NCI-H526 treated with DMSO at 0.1 percent for 48 hours (cell line): Measurements from ENCODE around the gene CISD1.

Experiments used
- DNase-seq: peaks from one replicate; lab custom pipeline; 2025; lab: John Stamatoyannopoulos, UW

Gene CISD1

DNA sequence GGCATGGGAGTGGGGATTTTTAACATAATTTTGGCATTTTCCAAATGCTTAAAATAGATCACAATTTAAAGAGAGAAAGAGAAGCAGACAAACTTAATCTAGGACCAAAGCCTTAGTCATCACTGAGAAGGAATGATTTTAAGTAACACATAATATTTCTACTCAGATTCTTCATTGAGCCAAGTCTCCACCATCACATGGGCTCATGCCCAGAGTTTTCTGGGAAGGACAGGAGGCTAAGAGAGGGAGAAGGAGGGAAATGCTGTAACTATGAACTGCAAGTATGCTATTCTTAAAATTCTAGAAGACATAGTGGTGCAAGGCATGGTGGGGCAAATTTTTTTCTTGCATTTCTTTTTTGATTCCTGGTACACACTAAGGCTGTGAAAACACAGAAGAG lies 42.1 kb downstream of the CISD1 start:
- DNase-seq: no peak

DNA sequence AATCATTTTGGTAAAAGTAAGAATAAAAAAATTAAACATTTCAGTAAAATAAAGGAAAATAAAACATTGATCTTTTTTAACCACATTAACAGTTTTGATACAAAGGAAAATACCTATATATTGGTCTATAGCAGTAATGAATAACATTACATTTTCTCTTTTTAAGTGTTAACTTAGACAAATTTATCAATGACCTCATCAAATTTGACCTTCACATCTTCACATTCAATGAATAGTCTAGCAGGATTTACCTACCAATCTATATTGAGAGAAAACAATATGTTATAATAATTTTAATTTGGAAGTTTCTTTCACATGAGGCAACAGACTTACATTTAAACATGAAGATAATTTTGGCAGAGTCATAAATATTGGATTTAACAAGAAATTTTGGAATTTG lies 47.9 kb downstream of the CISD1 start:
- DNase-seq: no peak

DNA sequence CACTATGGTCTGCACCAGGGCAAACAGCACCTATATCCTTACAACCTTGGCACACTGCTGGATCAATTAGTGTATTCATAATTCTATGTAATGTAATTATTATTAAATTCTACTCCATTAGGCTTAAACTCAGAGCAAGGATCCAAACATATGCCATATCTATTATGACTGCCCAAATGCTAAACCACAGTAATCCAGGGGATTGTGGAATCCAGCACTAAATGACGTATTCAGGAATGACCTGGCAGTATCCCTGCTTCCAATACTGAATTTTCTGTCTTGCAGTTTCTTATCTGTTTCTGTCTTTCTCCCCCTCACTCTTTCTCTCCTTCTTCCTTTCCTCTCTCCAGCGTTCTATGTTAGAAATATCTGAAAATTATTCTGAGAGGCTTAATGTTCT lies 49.4 kb downstream of the CISD1 start:
- no peak for DNase-seq

DNA sequence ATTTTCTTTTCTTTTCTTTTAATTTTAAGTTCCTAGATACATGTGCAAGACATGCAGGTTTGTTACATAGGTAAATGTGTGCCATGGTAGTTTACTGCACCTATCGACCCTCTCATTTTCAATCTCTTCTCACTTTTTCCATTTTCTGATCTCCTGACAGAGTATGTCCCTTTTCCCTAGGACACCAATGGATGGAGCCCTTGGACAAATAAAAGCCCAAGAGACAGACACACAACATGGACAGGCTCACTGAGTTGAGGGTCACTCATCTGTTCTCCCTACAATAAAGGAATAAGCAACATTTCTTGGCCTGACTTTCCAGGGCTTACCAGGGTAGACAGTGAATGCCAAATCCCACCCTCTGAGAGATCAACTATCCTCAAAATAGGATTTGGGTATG lies 50.6 kb downstream of the CISD1 start:
- DNase-seq: no peak

DNA sequence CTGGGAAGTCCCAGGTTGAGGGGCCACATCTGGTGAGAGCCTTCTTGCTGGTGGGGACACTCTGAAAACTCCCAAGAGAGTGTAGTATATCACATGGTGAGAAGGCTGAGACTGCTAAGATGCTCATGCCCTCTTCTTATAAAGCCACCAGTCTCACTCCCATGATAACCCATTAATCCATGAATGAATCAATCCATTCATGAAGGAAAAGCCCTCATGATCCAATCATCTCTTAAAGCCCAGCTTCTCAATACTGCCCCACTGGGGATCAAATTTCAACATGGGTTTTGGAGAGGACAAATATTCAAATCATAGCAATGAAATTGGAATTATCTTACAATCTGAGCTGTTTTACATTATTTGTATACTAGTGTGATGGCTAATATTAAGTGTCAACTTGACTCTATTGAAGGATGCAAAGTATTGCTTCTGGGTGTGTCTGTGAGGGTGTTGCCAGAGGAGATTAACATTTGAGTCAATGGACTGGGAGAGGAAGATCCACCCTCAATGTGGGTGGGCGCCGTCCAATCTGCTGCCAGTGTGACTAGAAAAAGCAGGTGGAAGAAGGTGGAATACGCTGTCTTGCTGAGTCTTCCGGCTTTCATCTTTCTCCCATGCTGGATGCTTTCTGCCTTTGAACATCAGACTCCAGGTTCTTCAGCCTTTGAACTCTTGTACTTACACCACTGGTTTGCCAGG lies 51.5 kb downstream of the CISD1 start:
- no peak for DNase-seq

DNA sequence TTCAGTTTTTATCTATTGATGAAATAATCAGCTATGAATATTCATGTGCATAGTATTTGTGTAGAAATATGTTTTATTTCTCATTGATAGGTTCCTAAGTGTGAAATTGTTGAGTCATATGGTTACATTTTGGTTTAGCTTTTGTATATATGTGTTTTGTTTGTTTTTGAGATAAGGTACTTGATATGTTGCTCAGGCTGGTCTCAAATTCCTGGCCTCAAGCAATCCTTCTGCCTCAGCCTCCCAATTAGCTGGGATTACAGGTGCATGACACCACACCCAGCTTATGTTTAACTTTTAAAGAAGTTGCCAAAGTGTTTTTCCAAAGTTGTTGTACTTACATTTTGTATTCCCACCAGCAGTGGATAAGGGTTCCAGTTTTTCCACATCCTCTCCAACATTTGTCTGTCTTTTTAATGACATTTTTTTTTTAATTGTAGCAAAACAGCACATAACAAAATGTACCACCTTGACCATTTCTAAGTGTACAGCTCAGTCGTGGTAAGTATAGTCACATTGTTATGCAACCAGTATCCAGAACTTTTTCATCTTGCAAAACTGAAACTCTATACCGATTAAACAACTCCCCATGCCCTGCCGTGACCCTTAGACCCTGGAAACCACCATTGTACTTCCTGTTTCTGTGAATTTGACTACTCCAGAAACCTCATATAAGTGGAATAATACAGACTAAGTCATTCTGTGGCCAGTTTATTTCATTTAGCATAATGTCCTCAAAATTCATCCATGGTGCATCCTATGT lies 53.3 kb downstream of the CISD1 start:
- DNase-seq: no peak

DNA sequence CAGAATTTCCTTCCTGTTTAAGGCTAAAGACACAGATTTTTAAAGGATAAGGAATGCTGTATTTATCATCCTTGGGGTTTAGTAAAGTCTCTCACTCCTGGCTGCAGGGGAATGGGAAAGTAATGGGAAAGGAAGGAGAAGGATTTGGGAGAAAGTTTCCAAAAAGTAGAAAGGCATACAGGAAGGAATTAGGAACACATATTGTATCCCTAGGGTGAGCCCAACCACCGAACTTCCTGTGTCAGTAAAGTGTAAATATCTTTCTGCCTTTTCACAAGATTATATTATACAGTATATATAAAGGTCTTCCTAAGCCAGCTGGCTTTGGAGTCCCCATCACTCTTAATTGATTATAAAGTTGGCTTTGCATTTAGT lies 53.9 kb downstream of the CISD1 start:
- no peak for DNase-seq

DNA sequence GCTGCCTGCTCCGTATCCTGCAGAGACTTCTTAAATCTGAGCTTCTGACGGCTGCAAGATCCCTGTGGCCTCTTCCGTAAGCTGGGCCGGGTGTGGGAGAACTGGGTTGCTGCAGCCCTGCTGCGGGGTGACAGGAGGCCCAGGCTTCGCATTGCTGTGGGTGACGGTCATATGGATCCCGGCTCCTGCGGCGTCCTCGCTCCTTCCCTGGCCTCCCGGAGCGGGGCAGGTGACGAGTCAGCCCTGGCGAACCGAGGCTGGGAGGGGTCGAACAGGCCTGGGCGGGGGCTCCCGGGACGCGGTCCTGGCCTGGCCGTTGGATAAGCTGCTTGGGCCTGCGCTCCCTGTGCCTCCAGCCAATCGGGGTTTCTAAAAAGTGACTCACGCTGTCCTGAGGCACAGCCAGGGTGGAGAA lies 58.0 kb downstream of the CISD1 start:
- DNase-seq: no peak

DNA sequence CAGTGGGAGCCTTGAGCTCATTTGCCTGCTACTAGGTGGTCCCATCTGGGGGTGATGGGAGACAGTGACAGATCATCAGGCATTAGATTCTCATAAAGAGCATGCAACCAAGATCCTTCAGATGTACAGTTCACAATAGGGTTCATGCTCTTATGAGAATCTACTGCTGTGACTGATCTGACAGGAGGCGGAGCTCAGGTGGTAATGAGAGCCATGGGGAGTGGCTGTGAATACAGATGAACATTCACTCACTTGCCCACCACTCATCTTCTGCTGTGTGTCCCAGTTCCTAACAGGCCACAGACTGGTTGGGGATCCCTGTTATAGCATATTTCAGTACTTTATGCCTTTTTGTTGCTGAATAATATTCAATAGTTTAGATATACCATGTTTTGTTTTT lies 59.3 kb downstream of the CISD1 start:
- DNase-seq: no peak

DNA sequence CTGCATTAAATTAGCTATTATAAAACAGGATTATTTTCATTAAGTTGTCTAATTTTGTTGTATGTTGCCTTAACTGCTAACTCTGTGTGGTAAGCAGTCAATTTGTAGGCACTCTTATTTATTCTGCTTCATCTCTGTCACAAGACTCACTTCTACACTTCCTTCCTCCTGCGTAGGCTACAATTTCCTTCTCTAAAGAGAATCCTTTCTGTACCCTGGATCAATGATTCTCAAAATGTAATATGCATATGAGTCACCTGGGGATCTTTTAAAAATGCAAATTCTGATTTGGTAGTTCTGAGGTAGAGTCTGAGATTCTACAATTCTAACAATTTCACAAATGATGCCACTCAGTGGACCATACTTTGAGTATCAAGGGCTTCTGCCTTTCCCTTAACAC lies 61.5 kb downstream of the CISD1 start:
- DNase-seq: no peak

DNA sequence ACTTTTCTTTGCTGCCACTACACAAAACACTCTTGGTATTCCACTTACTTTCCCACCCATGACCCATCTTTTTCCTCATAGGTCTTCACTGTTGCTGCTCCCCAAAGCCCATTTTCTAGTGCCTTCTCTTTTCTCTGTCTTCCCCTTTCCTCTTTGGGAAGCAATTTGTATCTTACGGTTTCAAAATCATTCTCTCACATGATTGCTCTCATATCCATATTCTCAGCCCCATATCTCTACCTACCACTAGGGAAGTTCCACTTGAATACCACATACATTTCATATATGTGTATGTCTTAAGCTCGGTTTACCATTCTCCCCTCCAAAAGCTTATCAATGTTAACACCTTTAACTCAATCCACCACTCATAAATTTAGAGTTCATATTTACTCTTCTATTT lies 62.7 kb downstream of the CISD1 start:
- no peak for DNase-seq

DNA sequence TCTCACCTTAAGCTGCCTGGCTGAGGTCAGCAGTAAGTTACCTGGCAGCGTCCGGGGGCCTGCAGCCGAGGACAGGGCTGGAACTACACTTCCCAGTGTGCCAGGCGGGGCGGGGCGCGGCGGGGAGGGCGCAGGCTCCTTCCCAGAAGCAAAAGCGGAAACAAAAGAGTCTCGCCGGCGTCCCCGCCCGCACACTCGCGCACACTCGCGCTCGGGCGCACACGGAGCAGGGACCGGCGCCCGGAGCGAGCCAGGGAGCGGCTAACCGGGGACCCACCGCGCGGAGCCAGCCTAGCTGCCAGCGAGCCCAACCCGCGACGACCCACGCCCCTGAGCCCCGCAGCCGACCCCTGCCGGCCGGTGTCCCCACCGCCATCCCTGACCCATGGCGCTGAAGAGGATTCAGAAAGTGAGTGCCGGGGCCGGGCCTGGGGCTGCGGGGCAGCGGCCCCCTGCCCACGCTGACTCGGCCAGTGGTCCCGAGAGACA lies 65.9 kb downstream of the CISD1 start, which contains the start of gene UBE2D1:
UBE2D1 (plus strand) TSS at position 190 of the 489 bp plus-strand sequence; CDS start at position 386, 196 bp downstream.
- DNase-seq: peak; percentile 15

DNA sequence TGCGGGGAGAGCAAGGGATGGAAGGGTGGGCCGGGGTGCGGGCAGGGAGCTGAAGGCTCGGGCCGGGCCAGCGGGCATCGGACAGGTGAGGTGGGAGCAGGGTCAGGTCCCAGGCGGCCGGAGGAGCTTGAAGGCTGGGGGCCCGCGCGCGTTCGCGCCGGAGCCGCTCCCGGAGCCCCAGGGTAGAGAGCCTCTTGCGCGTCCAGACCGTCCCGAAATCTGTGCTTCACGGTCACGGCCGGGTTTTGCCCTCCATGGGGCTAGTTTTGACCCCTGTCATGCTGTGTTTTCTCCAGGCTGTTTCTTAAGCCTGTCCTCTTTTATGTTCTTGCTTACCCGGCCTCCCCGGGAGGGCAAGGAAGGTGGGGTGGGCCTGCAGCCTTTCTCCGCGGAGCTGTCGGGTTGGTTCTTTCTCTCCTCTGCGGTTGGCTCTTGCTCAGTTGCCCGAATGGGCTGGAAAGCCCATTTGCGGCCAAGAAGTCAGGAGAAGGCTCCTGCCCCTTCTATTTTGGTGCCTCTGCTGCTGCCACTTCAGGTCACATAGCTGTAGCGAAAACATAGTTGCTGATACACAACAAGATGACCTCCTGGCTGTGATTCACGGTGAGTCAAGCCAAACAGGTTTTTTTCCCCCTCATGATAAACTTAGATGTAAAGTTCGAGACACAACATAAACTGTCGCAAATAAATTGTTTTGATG lies 66.5 kb downstream of the CISD1 start:
- DNase-seq: peak; percentile 4

DNA sequence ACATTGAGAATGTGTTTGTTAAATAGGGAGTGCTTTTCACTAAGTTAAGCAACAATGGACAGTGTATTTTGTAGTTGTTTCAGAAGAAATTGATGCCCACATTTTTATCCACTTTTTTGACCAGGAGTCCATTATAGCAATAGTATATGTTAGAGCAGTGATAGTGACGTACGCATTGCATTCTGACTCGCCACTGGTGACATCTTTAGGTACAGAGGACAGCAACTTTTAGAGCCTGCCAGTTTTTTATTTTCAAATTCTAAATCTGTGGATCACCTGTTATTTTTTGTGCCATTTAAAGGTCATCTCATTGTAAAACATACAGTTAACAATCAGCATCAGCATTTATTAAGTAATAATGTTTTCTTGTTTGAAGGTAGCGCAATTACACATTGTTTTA lies 67.3 kb downstream of the CISD1 start:
- DNase-seq: no peak
